HepG2 (cell line): ENCODE data around the gene TTBK1. TPM values are rescaled to one million over a fixed set of nuclear protein-coding genes. Genes with fewer than 3 reads are reported as not detected.

Source experiments
- ADNP ChIP-seq: sonication (generic); formaldehyde crosslinking; IDR thresholded peaks from 2 replicates; pipeline ENCODE4 v1.4.0; 2020; ENCODE audit warnings: missing genetic modification reagents
- AHDC1 ChIP-seq: sonication (generic); formaldehyde crosslinking; IDR thresholded peaks from 2 replicates; pipeline ENCODE4 v1.5.1; 2020; ENCODE audit warnings: mild to moderate bottlenecking, missing genetic modification reagents, borderline replicate concordance
- BCL6 ChIP-seq: IDR thresholded peaks from 2 replicates; pipeline ENCODE4 v1.6.1; 2016; ENCODE audit warnings: missing genetic modification reagents, missing compliant biosample characterization
- CBFB ChIP-seq: sonication (generic); formaldehyde crosslinking; IDR thresholded peaks from 2 replicates; pipeline ENCODE4 v1.4.0; 2020; ENCODE audit warnings: missing genetic modification reagents
- JUND ChIP-seq: sonication (generic); formaldehyde crosslinking; IDR thresholded peaks from 2 replicates; pipeline ENCODE4 v1.8.0; 2022; ENCODE audit warnings: mild to moderate bottlenecking, missing genetic modification reagents
- KAT8 ChIP-seq: IDR thresholded peaks from 2 replicates; pipeline ENCODE4 v1.6.1; 2016; ENCODE audit warnings: missing genetic modification reagents, missing compliant biosample characterization
- MAX ChIP-seq: IDR thresholded peaks from 2 replicates; pipeline ENCODE4 v1.6.1; 2012; ENCODE audit warnings: inconsistent platforms
- MXD4 ChIP-seq: IDR thresholded peaks from 2 replicates; pipeline ENCODE4 v1.6.1; 2016; ENCODE audit warnings: mild to moderate bottlenecking, missing biosample characterization, missing genetic modification reagents
- POLR2A ChIP-seq, 2 experiments: IDR thresholded peaks; 2 replicates each; pipeline ENCODE4 v1.6.1; 2011; ENCODE audit warnings: low read depth in 2 of 2, low read length in 2 of 2, mild to moderate bottlenecking in 1 of 2, moderate library complexity in 1 of 2; ENCODE audit not compliant: insufficient read depth in 1 of 2
- RCOR2 ChIP-seq: IDR thresholded peaks from 2 replicates; pipeline ENCODE4 v1.6.1; 2016; ENCODE audit warnings: missing biosample characterization, missing genetic modification reagents
- TFDP1 ChIP-seq: IDR thresholded peaks from 2 replicates; pipeline ENCODE4 v1.6.1; 2016; ENCODE audit warnings: missing compliant biosample characterization, missing genetic modification reagents, borderline replicate concordance
- ZBTB49 ChIP-seq: sonication (generic); formaldehyde crosslinking; IDR thresholded peaks from 2 replicates; pipeline ENCODE4 v1.4.0; 2020; ENCODE audit warnings: missing genetic modification reagents, borderline replicate concordance
- ZNF230 ChIP-seq: sonication (generic); formaldehyde crosslinking; IDR thresholded peaks from 2 replicates; pipeline ENCODE4 v1.4.0; 2020; ENCODE audit warnings: mild to moderate bottlenecking, missing genetic modification reagents
- ZNF629 ChIP-seq: sonication (generic); formaldehyde crosslinking; conservative IDR thresholded peaks from 2 replicates; pipeline ENCODE4 v1.5.0; 2020; ENCODE audit warnings: missing genetic modification reagents
- ZNF670 ChIP-seq: sonication (generic); formaldehyde crosslinking; IDR thresholded peaks from 2 replicates; pipeline ENCODE4 v1.8.0; 2022; ENCODE audit warnings: mild to moderate bottlenecking, missing genetic modification reagents, borderline replicate concordance
- ZNF713 ChIP-seq: sonication (generic); formaldehyde crosslinking; IDR thresholded peaks from 2 replicates; pipeline ENCODE4 v1.4.0; 2020; ENCODE audit warnings: mild to moderate bottlenecking, missing genetic modification reagents
- ZNF800 ChIP-seq: sonication (generic); formaldehyde crosslinking; IDR thresholded peaks from 2 replicates; pipeline ENCODE4 v1.4.0; 2020; ENCODE audit warnings: missing genetic modification reagents
- polyA plus RNA-seq, 8 experiments: library from polyadenylated mRNA; depleted of rRNA in 3 of 8; stranded (reverse) in 7 of 8; unstranded in 1 of 8; fragments of >200 nt; fragmentation: Illumina TruSeq in 4 of 8; extraction: Trizol in 4 of 8; gene quantifications; 2 replicates each; pipeline versions ENCODE4 v1.2.1 to v1.2.3, GENCODE V29; 2011 to 2016; ENCODE audit warnings: low read depth in 4 of 8, missing spikeins in 1 of 8, mixed read lengths in 1 of 8; ENCODE audit not compliant: insufficient read depth in 1 of 8
- total RNA-seq, 5 experiments: library from RNA; depleted of rRNA; stranded (reverse); fragments of >200 nt; fragmentation: Illumina TruSeq; extraction: Trizol; gene quantifications; 2 replicates each; pipeline ENCODE4 v1.2.3, GENCODE V29; 2016; ENCODE audit warnings: low read depth in 1 of 5

The TTBK1 gene
- total and polyA plus RNA-seq, 2 of the 13 experiments (the other 11 are each of a cell fraction or from before 2014, with no cell fraction given): 0.24 to 0.33 TPM

GRCh38 chr6:43286980-43287716 lies 43.9 kb downstream of the TTBK1 start (continued):
- no peak for TF ChIP-seq AHDC1 (CRISPR knock-in tag)
- TF ChIP-seq ADNP (CRISPR knock-in tag): no peak
- no peak for TF ChIP-seq CBFB
- TF ChIP-seq TFDP1 (CRISPR knock-in tag): no peak
- TF ChIP-seq JUND (CRISPR knock-in tag): peak; percentile 47; the same call in 1 of the 2 replicates
- TF ChIP-seq ZNF800 (CRISPR knock-in tag): no peak
- TF ChIP-seq POLR2A (IDR thresholded peaks at IDR 0.05; ENCODE audit: insufficient read depth in 1 of 2, low read depth in 2 of 2, low read length in 2 of 2): no peak
- TF ChIP-seq ZNF713 (CRISPR knock-in tag): no peak
- TF ChIP-seq ZNF629 (CRISPR knock-in tag): no peak
- TF ChIP-seq ZNF670: no peak
- TF ChIP-seq BCL6 (CRISPR knock-in tag): no peak
- no peak for TF ChIP-seq ZBTB49 (CRISPR knock-in tag)
- 0 out of 2 replicates have a peak, but pooled peaks have one; percentile 16 for TF ChIP-seq KAT8 (CRISPR knock-in tag)
- TF ChIP-seq ZNF230 (CRISPR knock-in tag): 0 out of 2 replicates have a peak, but pooled peaks have one; percentile 30
- peak; percentile 22; the same call in 1 of the 2 replicates for TF ChIP-seq MXD4 (CRISPR knock-in tag)
- TF ChIP-seq MAX: peak; percentile 35; the same call in 1 of the 2 replicates
- TF ChIP-seq RCOR2 (CRISPR knock-in tag): no peak
